Stimulated activated CD4-positive, alpha-beta T cell treated with anti-CD3 and anti-CD28 coated beads, Interleukin-2, amount 100 ng/mL, for 4 hours (primary cell): Measurements from ENCODE around the gene PLEKHG4B.
"Not testable (repeated sequence)": the region's sequence is repeated elsewhere in the genome, so short reads cannot be mapped to it uniquely, and the experiment has no call there.

Experiments
- DNase-seq: peaks from one replicate; pipeline ENCODE4 v3.0.0-alpha.2; 2020; ENCODE audit warnings: low read depth

Gene PLEKHG4B

DNA sequence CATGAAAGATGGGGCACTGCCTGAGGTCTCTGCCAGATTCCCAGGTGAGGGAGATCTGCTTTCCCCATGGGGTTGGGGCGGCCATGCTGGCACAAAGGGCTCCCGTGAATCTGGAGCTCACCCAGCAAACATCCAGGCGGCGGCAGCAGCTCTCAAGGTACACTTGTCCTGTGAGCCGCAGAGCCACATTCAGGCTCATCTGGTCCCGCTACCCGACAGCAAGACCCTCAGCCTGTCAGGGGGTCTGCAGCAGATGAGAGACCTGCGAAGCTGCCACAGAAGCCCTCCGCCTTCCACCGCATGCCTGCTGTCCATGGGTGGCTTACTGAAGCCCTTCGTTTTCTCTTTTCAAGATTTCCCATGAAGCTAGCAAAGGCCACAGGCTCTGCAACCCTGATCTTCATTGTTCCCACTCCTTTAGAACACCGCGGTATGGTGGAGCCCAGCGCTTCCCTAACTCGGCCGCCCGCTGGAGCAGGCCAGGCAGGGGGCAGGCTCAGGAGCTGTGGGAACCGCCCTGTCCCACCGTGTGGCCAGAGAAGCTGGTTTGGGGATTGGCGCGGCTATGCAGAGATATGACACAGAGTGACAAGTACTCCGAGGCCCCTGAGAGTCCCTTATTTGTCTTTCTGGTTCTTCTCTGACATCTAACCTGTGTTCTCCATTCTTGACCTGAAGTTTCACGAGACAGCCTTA lies 108.1 kb downstream of the PLEKHG4B start:
- no peak for DNase-seq

GRCh38 chr5:200985-201384 lies 109.0 kb downstream of the PLEKHG4B start:
- no peak for DNase-seq

GRCh38 chr5:201672-202071 lies 109.7 kb downstream of the PLEKHG4B start:
- DNase-seq, result no peak

DNA sequence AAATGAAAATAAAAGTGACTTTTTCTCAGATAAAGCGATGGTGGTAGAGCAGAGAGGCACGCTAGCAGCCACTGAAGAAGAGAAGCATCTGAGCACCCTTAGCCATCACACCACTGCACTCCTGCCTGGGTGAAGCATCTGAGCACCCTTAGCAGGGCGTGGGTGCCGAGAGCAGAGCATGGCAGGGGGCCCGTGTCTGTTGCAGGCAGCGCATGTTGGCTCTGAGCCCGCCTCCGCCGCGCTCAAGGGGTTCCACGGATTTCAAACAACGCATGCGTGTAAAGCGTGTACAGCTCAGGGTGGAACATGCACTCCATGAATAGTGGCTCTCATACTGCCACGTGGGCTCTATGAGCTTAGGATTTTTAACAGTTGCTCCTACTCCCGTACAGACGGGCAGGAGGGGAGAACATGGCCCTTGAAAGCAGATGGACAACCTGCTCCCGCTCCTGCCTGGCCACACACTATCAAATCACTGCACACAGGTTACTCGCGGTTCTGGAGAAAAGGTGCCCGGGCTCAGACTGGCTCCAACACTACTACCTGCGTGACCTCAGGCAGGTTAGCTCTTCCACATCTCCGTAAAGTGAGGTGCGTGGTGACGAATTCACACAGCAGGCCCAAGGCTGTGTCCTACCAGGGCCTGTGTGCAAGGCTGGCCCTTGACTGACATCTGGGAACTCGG lies 111.4 kb downstream of the PLEKHG4B start:
- DNase-seq, result no peak

DNA sequence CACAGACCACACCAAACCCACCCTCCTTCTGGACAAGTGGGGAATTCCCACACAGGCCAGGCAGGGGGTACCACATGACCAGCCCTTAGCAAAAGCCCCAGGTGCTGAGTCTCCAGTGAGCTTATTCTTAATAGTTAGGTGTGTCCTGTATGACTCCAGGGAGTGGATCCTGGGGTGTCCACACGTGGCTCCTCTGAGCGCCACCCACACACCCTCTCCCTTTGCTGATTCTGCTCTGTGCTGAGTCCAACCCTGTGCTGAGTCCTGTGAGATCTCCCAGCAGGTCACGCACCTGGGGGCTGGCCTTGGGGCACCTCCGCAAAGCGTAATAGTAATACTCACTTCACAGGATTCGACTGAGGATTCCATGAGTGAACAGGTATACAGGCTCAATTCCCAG lies 112.0 kb downstream of the PLEKHG4B start:
- DNase-seq, result no peak

DNA sequence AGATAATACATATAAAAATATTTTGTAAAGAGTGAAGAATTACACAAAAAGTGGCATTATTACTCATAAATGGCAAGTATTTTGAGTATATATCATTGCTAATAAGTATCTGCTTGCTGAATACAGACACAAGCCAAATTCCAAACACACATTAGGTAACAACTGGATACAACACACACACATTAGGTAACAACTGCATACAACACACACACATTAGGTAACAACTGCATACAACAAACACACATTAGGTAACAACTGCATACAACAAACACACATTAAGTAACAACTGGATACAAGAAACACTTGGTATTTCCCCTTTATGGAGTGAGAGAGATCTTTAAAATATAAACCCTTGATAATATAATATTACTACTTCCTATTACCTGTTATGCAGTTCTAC lies 112.5 kb downstream of the PLEKHG4B start:
- DNase-seq, result no peak

DNA sequence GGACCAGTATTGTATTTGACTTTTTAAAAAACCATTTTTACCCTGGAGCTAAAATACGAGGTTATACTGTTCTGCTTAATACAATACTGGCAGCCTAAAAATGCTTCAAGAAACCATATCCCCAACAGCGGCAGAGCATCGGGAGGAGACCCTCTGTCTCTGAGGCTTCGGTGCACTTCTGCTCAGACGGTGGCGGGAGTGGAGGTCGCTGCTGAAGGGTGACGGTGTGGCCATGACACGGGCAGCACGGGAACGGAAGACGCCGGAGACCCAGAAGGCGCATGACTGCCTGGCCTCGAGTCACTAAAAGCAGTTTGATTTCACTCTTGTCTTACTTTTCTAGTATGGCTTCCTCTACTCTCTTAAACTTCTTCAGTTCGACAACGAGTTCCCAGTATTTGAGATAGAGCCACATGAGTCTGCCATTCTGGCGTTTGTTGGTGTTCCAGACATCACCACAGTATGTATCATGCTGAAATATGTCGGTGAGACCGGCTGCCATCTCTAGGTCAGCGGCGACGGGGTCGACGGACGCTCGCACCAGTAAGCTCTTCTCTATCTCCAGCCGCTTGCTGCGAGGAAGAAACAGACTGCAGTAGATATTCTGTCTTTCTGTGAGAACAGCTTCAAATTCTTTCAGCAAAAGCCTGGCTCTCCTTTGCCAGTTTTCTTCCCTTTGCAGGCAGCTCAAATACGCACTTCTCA lies 113.2 kb downstream of the PLEKHG4B start:
- DNase-seq, result no peak

GRCh38 chr5:206406-206805 lies 114.4 kb downstream of the PLEKHG4B start:
- no peak for DNase-seq

DNA sequence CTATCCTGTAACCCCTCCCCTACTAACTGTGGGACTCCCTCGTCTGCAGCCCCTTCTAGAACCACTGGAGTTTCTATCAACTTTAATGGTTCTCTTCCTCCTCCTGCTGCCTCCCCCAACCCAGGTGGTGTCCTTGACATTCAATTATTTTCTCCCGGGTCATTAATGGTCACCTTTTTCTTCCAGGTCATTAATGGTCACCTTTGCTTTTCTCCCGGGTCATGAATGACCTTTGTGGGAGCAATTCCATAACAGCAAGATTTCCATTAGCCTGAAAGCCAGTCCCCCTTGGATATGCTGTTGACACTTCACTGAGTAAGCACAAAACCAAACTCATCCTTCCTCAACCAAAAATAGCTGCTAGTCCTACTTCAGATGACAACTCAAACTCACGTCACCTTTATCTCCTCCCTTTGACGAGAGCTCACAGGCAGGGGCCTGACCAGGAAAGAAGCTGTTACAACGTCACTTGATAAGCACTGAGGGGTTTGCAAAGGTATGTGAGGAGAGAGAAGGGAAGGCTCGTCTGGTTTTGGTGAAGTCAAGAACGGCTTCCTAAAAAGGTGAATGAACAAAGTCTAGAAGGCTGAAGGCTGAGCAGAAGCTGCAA lies 115.1 kb downstream of the PLEKHG4B start:
- DNase-seq, result no peak

GRCh38 chr5:207599-207998 lies 115.6 kb downstream of the PLEKHG4B start:
- no peak for DNase-seq

- DNase-seq, result no peak
Observed at GRCh38 chr5:208449-209114, 116.6 kb downstream of the PLEKHG4B start.

GRCh38 chr5:213803-214395 lies 121.9 kb downstream of the PLEKHG4B start:
- no peak for DNase-seq

DNA sequence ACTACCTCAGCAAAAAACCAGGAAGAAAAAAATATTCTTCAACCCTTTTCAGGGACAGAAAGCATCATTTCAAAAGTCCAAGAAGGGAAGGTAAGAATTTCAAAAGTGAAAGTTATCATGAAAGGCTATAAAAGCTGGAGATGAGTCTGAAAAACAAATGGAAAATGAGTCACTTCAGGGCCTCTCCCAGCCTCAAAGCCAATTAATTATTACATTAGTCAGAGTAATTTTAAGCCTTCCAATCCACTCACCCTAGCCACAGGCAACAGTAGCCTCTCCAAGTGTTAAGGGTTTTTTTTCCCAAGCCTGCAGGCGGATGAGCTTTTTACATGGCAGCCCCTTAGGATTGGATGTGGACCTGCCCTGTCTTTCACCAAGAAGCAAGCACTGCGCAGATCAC lies 123.3 kb downstream of the PLEKHG4B start:
- not testable (repeated sequence) for DNase-seq

DNA sequence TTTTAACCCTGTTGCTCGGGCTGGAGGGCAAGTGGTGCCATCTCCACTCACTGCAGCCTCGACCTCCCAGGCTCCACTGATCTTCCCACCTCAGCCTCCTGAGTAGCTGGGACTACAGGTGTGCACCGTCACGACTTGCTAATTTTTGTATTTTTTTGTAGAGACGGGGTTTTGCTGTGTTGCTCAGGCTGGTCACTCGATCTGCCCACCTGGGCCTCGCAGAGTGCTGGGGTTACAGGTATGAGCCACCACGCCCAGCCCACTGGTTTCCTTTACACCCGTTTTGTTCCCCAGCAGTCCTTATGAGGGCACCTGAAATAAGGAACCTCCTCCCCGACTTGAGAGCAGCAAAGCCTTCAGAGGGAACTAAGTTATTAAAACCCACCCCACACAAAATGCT lies 124.1 kb downstream of the PLEKHG4B start:
- not testable (repeated sequence) for DNase-seq

DNA sequence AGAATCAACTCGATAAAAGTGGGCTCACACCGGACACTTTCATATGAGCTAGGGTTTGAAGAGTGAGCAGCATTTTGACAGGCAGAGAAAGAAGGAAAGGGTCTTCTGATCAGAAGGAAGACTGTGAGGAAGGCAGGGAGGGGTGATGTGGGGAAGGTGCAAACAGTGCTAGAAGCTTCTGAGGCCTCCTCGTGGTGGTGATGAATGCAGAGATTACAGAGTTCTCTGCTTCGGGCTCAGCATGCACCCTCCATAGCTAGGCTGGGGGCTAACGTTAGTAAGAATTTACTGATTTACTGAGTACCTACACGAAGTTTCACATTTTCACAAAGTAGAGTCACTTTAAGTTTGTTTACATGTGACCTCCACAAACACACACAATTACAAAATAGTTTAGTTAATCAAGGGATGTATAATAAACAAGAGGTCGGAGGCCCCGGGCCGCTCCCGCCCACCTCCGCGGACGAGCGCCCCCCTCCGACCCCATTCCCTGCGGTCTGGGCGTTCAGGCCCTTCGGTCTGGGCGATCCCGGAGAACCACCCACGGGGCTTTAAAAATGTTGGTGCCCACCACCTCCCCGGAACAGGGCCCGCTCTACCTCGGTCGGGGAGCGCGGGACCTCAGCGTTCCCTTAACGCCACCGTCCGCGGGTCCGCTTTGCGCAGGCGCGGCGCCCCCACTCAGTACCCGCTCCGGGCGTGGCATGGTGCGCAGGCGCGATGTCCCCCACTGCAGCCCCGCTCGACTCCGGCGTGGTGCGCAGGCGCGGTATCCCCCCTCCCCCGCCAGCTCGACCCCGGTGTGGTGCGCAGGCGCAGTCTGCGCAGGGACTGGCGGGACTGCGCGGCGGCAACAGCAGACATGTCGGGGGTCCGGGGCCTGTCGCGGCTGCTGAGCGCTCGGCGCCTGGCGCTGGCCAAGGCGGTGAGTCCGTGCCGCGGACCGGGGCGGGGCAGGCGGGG lies 125.8 kb downstream of the PLEKHG4B start, which contains the start of the genes CCDC127 and SDHA:
CCDC127 (minus strand) TSS at position 660 of the 963 bp plus-strand sequence. CDS start 1,304 bp downstream, outside the sequence.
SDHA (plus strand) TSS at position 827 of the 963 bp plus-strand sequence; CDS start at position 863, 36 bp downstream.
- peak; percentile 98 for DNase-seq

GRCh38 chr5:218457-219291 lies 126.7 kb downstream of the PLEKHG4B start:
- no peak for DNase-seq

DNA sequence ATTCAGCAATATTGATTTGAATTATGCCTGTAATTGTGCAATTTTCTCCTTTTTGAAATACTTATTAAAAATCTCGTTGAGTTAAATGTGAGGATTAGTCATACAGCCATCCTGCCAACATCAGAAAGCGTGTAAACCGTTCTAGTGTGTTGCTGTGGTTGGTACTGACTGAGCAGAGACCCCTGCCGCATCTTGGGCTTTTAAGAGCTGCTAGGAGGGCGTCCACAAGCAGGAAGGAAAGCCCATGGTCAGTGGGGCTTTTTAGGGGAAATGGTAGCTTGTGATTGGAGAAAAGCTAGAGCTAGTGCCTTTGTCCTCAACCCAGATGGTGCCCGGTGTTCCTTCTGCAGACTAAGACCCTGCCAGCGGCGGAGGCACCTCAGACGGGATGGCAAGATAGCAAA lies 127.5 kb downstream of the PLEKHG4B start:
- DNase-seq, result no peak

DNA sequence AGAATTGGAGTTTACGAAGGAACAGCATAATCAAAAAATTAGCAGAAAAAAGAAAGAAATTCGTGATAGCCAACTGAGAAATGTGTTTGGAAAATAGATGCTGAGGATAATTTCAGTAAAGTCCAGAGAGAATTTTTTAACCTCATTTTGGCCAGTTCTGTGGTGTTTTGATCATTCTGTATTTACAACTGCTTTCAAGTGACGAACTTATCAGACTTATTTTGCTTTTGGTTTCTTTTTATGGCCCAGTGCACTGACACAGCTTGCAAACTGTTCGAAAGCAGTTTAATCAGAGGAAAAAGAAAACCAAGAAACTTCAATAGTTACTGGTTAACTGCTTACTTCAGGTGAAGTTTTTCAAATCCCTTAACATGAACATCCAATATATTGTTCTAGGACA lies 128.0 kb downstream of the PLEKHG4B start:
- no peak for DNase-seq

GRCh38 chr5:222951-223715 lies 131.2 kb downstream of the PLEKHG4B start:
- DNase-seq, result not testable (repeated sequence)
